ENCODE measurements around the gene PEPD.

- TF ChIP-seq POLR2A (IDR thresholded peaks at IDR 0.05) (no peak), CTCF (IDR thresholded peaks at IDR 0.05) (no peak), EP300 (IDR thresholded peaks at IDR 0.05; ENCODE audit: low read depth) (no peak), POLR2AphosphoS5 (IDR thresholded peaks at IDR 0.05) (no peak)
These were observed 10.2 kb downstream of the PEPD start for GRCh38 chr19:33511346-33511745.

All from transverse colon (tissue), 4 donors.